GM23338 (cell line): ENCODE results near the gene RCCD1. TPM values are rescaled to one million over a fixed set of nuclear protein-coding genes. Genes with fewer than 3 reads are reported as not detected.

ENCODE experiments used
- ATAC-seq: fragments of 200-7000 bp; cut with Tn5 transposase; 3 replicates; pipeline ENCODE4 v1.9.1; 2020
- DNase-seq: peaks from one replicate; pipeline ENCODE4 v3.0.0-alpha.2; 2015; ENCODE audit warnings: low spot score
- H2AFZ ChIP-seq: fragments of 200-600 bp; sonication (generic); 2 replicates; pipeline ENCODE4 v1.8.0; 2016; ENCODE audit warnings: antibody characterized with exemption, mild to moderate bottlenecking, moderate library complexity
- H3F3A ChIP-seq: fragments of 200-600 bp; sonication (generic); replicated peaks from 2 replicates; pipeline ENCODE4 v1.8.0; 2017; ENCODE audit warnings: antibody characterized with exemption, mixed run types, low read depth
- H3K27ac ChIP-seq: fragments of 200-600 bp; sonication (generic); 2 replicates; pipeline ENCODE4 v1.6.1; 2016; ENCODE audit warnings: low read depth
- H3K27me3 ChIP-seq: fragments of 200-600 bp; sonication (generic); 2 replicates; pipeline ENCODE4 v1.8.0; 2016; ENCODE audit warnings: mild to moderate bottlenecking, mixed run types, moderate library complexity; ENCODE audit not compliant: insufficient read depth
- H3K36me3 ChIP-seq: fragments of 200-600 bp; sonication (generic); 2 replicates; pipeline ENCODE4 v1.8.0; 2016; ENCODE audit warnings: mild to moderate bottlenecking; ENCODE audit not compliant: insufficient read depth
- H3K4me1 ChIP-seq: fragments of 200-600 bp; sonication (generic); 2 replicates; pipeline ENCODE4 v1.8.0; 2016; ENCODE audit warnings: mild to moderate bottlenecking, moderate library complexity; ENCODE audit not compliant: insufficient read depth
- H3K4me2 ChIP-seq: fragments of 200-600 bp; sonication (generic); 2 replicates; pipeline ENCODE4 v1.7.1; 2017; ENCODE audit warnings: mixed run types
- H3K4me3 ChIP-seq: fragments of 200-600 bp; sonication (generic); 2 replicates; pipeline ENCODE4 v1.6.1; 2016; ENCODE audit warnings: mixed run types
- H3K79me2 ChIP-seq: fragments of 200-600 bp; sonication (generic); replicated peaks from 2 replicates; pipeline ENCODE4 v1.8.0; 2017; ENCODE audit warnings: mild to moderate bottlenecking; ENCODE audit not compliant: insufficient read depth
- H3K9me2 ChIP-seq: fragments of 200-600 bp; sonication (generic); 2 replicates; pipeline ENCODE4 v1.8.0; 2017; ENCODE audit not compliant: insufficient read depth
- H4K20me1 ChIP-seq: fragments of 200-600 bp; sonication (generic); replicated peaks from 2 replicates; pipeline ENCODE4 v1.8.0; 2017; ENCODE audit warnings: mild to moderate bottlenecking; ENCODE audit not compliant: insufficient read depth
- H3K27ac Mint-ChIP-seq: 2 replicates; pipeline ENCODE4 v1.8.0; 2020; ENCODE audit warnings: inconsistent platforms, mild to moderate bottlenecking, moderate library complexity, mixed read lengths
- H3K27me3 Mint-ChIP-seq: 3 replicates; pipeline ENCODE4 v1.8.0; 2022; ENCODE audit warnings: low read depth, mild to moderate bottlenecking, moderate library complexity, mixed read lengths, inconsistent platforms; ENCODE audit not compliant: insufficient read depth, poor library complexity
- H3K36me3 Mint-ChIP-seq: 3 replicates; pipeline ENCODE4 v1.8.0; 2021; ENCODE audit warnings: low read depth, mild to moderate bottlenecking, inconsistent platforms, moderate library complexity, mixed read lengths
- H3K4me1 Mint-ChIP-seq: 3 replicates; pipeline ENCODE4 v1.8.0; 2020; ENCODE audit warnings: mild to moderate bottlenecking, inconsistent platforms, mixed read lengths
- H3K4me3 Mint-ChIP-seq: 3 replicates; pipeline ENCODE4 v1.8.0; 2021; ENCODE audit warnings: moderate library complexity, mild to moderate bottlenecking, inconsistent platforms, mixed read lengths
- H3K9me3 Mint-ChIP-seq: 3 replicates; pipeline ENCODE4 v1.8.0; 2020; ENCODE audit warnings: moderate library complexity, mild to moderate bottlenecking, inconsistent platforms, mixed read lengths
- ETS1 ChIP-seq: IDR thresholded peaks from 2 replicates; pipeline ENCODE4 v1.6.1; 2016; ENCODE audit warnings: antibody characterized with exemption
- EZH2 ChIP-seq: fragments of 200-600 bp; sonication (generic); IDR thresholded peaks from one replicate; pipeline ENCODE4 v1.8.0; 2017; ENCODE audit warnings: antibody characterized with exemption, mild to moderate bottlenecking, low read depth; ENCODE audit not compliant: unreplicated experiment
- EZH2phosphoT487 ChIP-seq: fragments of 200-600 bp; sonication (generic); IDR thresholded peaks from one replicate; pipeline ENCODE4 v1.8.1; 2018; ENCODE audit warnings: antibody characterized with exemption; ENCODE audit not compliant: unreplicated experiment
- JUNB ChIP-seq: IDR thresholded peaks from one replicate; pipeline ENCODE4 v1.6.1; 2016; ENCODE audit warnings: antibody characterized with exemption; ENCODE audit not compliant: unreplicated experiment
- POLR2AphosphoS5 ChIP-seq: IDR thresholded peaks from 2 replicates; pipeline ENCODE4 v1.6.1; 2016; ENCODE audit warnings: antibody characterized with exemption, low read depth
- REST ChIP-seq: IDR thresholded peaks from one replicate; pipeline ENCODE4 v1.6.1; 2018; ENCODE audit warnings: antibody characterized with exemption; ENCODE audit not compliant: unreplicated experiment
- ZNF331 ChIP-seq: fragments of 250-450 bp; sonication (Bioruptor Pico); IDR thresholded peaks from 2 replicates; pipeline ENCODE4 v1.5.0; 2020; ENCODE audit warnings: low read depth, mild to moderate bottlenecking, moderate library complexity
- ZNF462 ChIP-seq: fragments of 250-450 bp; sonication (Bioruptor Pico); IDR thresholded peaks from 2 replicates; pipeline ENCODE4 v1.5.0; 2020; ENCODE audit warnings: mild to moderate bottlenecking, moderate library complexity
- polyA plus RNA-seq: library from polyadenylated mRNA; unstranded; fragments of >200 nt; fragmentation: Nextera tagmentation; extraction: Ambion mirVana; gene quantifications from 2 replicates; pipeline ENCODE4 v1.2.1, GENCODE V29; 2016
- total RNA-seq: library from RNA; depleted of rRNA; stranded (reverse); fragments of >200 nt; shearing (Covaris generic); gene quantifications from 2 replicates; pipeline ENCODE4 v1.2.3, GENCODE V29; 2014

RCCD1 gene
- total and polyA plus RNA-seq, 2 experiments from 2014 or later, result 10.8 to 17.1 TPM

- Histone ChIP-seq H3K36me3 (peaks cover 28% of the 10 kb centered on the region), H3K27me3 (no peaks in the 10 kb centered on the region), H3K9me2 (no peaks in the 10 kb centered on the region), H3K4me2 (no peak overlapping the region), H3F3A (no peaks in the 10 kb centered on the region; the same call in 1 of the 2 replicates), H3K4me3 (no peak overlapping the region), H3K79me2 (no peaks in the 10 kb centered on the region; the same call in 1 of the 2 replicates), H4K20me1 (peaks cover 11% of the 10 kb centered on the region; the same call in 1 of the 2 replicates), H3K27ac (no peak overlapping the region), H3K4me1 (peaks cover 3% of the 10 kb centered on the region; the same call in 1 of the 2 replicates), H2AFZ (no peak overlapping the region)
- H3K27me3 Mint-ChIP-seq, result peaks cover 20% of the 10 kb centered on the region
- peaks cover 65% of the 10 kb centered on the region for H3K36me3 Mint-ChIP-seq
- DNase-seq, result no peak
- no peak overlapping the region for H3K27ac Mint-ChIP-seq
- H3K4me3 Mint-ChIP-seq, result no peak overlapping the region
- H3K9me3 Mint-ChIP-seq, result no peaks in the 10 kb centered on the region
- TF ChIP-seq JUNB, result no peak
- TF ChIP-seq EZH2phosphoT487, result no peak
- TF ChIP-seq POLR2AphosphoS5, result no peak
- no peak for TF ChIP-seq REST
- no peak for TF ChIP-seq ZNF331 (CRISPR knock-in tag)
- ATAC-seq, result no peak
- H3K4me1 Mint-ChIP-seq, result peaks cover 6% of the 10 kb centered on the region
These were observed 7.3 kb downstream of the RCCD1 start for GRCh38 chr15:90962021-90962420.

- H3K4me1 Mint-ChIP-seq, result no peaks in the 10 kb centered on the region
- Histone ChIP-seq H3K27me3 (no peaks in the 10 kb centered on the region), H2AFZ (no peak overlapping the region), H3K4me3 (no peak overlapping the region), H3K4me1 (no peaks in the 10 kb centered on the region), H3F3A (peaks cover 6% of the 10 kb centered on the region; the same call in 1 of the 2 replicates), H3K36me3 (peaks cover 68% of the 10 kb centered on the region), H3K4me2 (no peak overlapping the region), H3K27ac (no peak overlapping the region), H3K9me2 (no peaks in the 10 kb centered on the region), H3K79me2 (no peaks in the 10 kb centered on the region; the same call in 1 of the 2 replicates), H4K20me1 (peaks cover 23% of the 10 kb centered on the region)
- H3K9me3 Mint-ChIP-seq, result no peaks in the 10 kb centered on the region
- peaks cover 88% of the 10 kb centered on the region for H3K36me3 Mint-ChIP-seq
- no peak overlapping the region for H3K4me3 Mint-ChIP-seq
- no peak for ATAC-seq
- H3K27ac Mint-ChIP-seq, result no peak overlapping the region
- no peak for DNase-seq
- H3K27me3 Mint-ChIP-seq, result peaks cover 6% of the 10 kb centered on the region
- TF ChIP-seq ZNF462 (CRISPR knock-in tag) (no peak), POLR2AphosphoS5 (no peak), EZH2 (no peak), JUNB (no peak), ETS1 (no peak)
These were observed 11.6 kb downstream of the RCCD1 start for GRCh38 chr15:90966262-90966661.
